ENCODE data around the gene LAX1.
"Not testable (repeated sequence)": the region's sequence is repeated elsewhere in the genome, so short reads cannot be mapped to it uniquely, and the experiment has no call there.

Gene LAX1

DNA sequence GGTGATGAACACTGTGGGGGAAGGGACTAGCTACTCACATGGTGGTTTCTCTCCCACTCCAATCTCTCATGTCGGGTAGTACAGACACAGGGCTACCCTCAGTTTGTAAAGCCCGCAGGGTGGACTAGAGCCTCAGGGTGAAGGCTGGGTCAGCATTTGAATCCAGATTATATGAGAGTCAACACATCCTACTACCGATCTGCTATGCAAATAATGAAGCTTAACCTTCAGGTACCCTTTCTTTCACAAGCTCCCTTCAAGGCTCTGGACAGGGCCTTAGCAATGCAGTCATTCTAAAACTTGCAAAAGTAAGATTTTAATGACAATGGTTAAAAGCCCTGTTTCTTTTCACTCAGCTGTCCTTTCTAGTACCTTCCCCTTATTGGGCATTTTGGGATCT, 25.0 kb downstream of the LAX1 start:
- peaks cover 12% of the 10 kb centered on the region for H3K27me3 Mint-ChIP-seq (ENCODE audit: low read depth, poor library complexity)
- no peak for DNase-seq
- TF ChIP-seq, protein P1, sequence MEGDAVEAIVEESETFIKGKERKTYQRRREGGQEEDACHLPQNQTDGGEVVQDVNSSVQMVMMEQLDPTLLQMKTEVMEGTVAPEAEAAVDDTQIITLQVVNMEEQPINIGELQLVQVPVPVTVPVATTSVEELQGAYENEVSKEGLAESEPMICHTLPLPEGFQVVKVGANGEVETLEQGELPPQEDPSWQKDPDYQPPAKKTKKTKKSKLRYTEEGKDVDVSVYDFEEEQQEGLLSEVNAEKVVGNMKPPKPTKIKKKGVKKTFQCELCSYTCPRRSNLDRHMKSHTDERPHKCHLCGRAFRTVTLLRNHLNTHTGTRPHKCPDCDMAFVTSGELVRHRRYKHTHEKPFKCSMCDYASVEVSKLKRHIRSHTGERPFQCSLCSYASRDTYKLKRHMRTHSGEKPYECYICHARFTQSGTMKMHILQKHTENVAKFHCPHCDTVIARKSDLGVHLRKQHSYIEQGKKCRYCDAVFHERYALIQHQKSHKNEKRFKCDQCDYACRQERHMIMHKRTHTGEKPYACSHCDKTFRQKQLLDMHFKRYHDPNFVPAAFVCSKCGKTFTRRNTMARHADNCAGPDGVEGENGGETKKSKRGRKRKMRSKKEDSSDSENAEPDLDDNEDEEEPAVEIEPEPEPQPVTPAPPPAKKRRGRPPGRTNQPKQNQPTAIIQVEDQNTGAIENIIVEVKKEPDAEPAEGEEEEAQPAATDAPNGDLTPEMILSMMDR (IDR thresholded peaks at IDR 0.05), result no peak
- no peak overlapping the region for H3K4me3 Mint-ChIP-seq
- H3K9me3 Mint-ChIP-seq, result peaks cover 14% of the 10 kb centered on the region
- H3K36me3 Mint-ChIP-seq (ENCODE audit: low read depth), result peaks cover 2% of the 10 kb centered on the region
- no peak overlapping the region for H3K27ac Mint-ChIP-seq
- peaks cover 3% of the 10 kb centered on the region for H3K4me1 Mint-ChIP-seq

DNA sequence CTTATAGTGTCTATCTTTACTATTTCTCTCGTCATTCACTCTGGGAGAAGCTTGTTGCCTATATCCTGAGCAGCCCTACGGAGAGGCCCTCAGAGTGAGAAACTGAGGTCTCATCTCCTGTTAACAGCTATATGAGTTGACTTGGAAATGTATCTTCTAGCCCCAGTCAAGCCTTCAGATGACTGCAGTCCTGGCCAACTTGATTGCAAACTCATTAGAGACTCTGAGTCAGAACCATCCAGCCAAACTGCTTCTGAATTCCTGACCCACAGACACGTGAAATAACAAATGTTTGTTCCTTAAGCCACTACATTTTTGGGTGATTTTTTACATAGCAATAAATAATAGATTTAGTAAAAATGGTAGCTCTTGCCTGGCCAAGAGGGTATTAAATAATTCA, 26.5 kb downstream of the LAX1 start:
- Mint-ChIP-seq H3K27me3 (ENCODE audit: low read depth, poor library complexity) (peaks cover 9% of the 10 kb centered on the region), H3K4me1 (peaks cover 14% of the 10 kb centered on the region), H3K4me3 (no peak overlapping the region), H3K27ac (no peak overlapping the region), H3K9me3 (peaks cover 14% of the 10 kb centered on the region), H3K36me3 (ENCODE audit: low read depth) (peaks cover 12% of the 10 kb centered on the region)
- DNase-seq, result no peak
- TF ChIP-seq, protein P1 (IDR thresholded peaks at IDR 0.05), result no peak

DNA sequence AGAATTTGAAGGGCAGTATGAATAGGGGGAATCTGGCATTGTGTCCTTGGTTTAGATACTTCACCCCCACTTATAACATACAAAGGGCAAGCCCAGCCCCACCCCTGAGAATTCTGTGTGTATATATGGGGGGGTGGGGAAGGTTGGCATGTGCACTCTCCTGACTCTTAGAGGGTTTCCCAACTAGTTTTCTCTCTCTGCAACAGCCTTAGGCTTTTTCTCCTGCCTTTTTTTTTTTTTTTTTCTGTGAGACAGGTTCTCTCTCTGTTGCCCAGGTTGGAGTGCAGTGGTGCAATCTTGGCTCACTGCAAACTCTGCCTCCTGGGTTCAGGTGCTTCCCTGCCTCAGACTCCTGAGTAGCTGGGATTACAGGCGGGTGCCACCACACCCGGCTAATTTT, 27.5 kb downstream of the LAX1 start:
- TF ChIP-seq, protein P1 (IDR thresholded peaks at IDR 0.05), result no peak
- Mint-ChIP-seq H3K36me3 (ENCODE audit: low read depth) (peaks cover 22% of the 10 kb centered on the region), H3K27ac (no peak overlapping the region), H3K9me3 (peaks cover 19% of the 10 kb centered on the region), H3K4me3 (no peak overlapping the region), H3K27me3 (ENCODE audit: low read depth, poor library complexity) (peaks cover 9% of the 10 kb centered on the region), H3K4me1 (peaks cover 24% of the 10 kb centered on the region)
- no peak for DNase-seq

DNA sequence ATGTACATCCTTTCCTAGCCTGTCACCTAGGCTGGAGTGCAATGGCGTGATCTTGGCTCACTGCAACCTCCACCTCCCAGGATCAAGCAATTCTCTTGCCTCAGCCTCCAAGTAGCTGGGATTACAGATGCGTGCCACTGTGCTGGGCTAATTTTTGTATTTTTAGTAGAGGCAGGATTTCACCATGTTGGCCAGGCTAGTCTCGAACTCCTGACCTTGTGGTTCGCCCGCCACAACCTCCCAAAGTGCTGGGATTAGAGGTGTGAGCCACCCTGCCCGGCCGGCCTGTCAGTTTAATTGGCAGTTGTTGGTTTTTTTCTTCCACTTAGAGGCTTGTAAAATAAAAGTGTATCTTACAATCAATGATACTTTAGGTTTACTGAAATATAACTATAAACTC, 28.6 kb downstream of the LAX1 start:
- H3K4me1 Mint-ChIP-seq, result peaks cover 29% of the 10 kb centered on the region
- peaks cover 29% of the 10 kb centered on the region for H3K9me3 Mint-ChIP-seq
- not testable (repeated sequence) for DNase-seq; H3K4me3 Mint-ChIP-seq; H3K27ac Mint-ChIP-seq; H3K27me3 Mint-ChIP-seq (ENCODE audit: low read depth, poor library complexity)
- peaks cover 33% of the 10 kb centered on the region for H3K36me3 Mint-ChIP-seq (ENCODE audit: low read depth)

DNA sequence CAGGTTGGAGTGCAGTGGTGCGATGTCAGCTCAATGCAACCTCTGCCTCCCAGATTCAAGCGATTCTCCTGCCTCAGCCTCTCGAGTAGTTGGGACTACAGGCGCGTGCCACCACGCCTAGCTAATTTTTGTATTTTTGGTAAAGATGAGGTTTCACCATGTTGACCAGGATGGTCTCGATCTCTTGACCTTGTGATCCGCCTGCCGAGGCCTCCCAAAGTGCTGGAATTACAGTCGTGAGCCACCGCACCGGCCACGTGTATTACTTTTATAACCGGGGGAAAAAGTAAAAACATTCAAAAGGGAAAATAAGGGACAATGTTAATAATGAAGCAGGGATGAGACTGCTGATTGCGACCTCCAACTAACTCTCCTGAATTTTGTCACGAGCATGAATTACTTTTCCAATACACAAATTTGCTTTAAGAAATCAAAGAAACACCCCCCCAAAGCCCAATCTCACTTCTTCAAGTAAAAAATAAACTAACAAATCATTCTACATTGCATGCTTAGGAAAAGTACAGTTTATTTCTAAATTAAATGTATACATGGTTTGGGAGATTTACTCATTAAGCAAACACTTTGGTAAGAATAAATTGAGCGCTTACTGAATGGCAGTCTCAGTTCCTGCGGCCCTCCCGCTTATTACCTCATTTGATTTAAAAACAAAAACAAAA, 29.9 kb downstream of the LAX1 start:
- peaks cover 29% of the 10 kb centered on the region for H3K4me1 Mint-ChIP-seq
- DNase-seq, result no peak
- H3K27me3 Mint-ChIP-seq (ENCODE audit: low read depth, poor library complexity), result peaks cover 2% of the 10 kb centered on the region
- peak overlapping the region; percentile 95 for H3K4me3 Mint-ChIP-seq
- TF ChIP-seq, protein P1 (IDR thresholded peaks at IDR 0.05), result no peak
- H3K36me3 Mint-ChIP-seq (ENCODE audit: low read depth), result peaks cover 46% of the 10 kb centered on the region
- peak overlapping the region; percentile 100 for H3K27ac Mint-ChIP-seq
- peaks cover 43% of the 10 kb centered on the region for H3K9me3 Mint-ChIP-seq

DNA sequence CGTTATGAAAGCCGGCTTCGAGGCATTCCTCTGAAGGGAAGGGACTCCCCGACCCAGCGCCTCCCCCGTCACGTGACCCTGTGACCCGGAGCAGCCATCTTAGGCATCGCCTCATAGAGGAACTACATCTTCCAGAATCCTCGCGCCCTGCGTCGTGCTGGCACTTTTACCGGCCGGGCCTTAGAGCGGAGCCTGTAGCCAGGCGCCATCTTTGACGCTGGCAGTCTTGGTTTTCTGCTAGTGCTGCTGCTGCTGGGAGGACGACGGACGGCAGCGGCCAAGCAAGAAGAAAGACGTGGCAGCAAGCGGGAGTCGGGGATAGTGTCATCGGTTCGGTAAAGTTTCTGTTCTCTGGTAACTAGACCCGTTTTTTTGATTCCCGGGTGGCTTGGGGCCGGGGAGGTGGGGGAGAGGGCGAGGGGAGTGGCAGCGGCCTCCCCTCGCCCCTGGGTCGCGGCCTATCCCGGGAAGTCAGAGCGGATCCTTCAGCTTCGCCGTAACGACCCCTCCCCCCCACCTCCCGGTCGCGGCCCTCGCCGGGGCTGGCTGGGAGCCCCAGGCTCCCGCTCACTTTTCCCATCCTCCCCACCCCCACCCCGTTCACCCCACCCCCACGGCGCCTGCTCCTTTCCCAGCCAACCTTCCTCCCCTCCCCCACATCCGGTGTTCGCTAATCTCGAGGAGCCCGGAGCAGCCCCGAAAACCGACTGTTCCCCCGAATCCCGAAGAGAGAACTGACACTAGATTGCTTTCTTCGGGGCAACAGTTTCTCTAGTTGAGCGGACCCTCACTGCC, 30.7 kb downstream of the LAX1 start, which contains the start of the genes ZBED6 and ZC3H11A:
ZBED6 (plus strand) TSS at position 183 of the 795 bp plus-strand sequence. CDS start 1,900 bp downstream, outside the sequence.
ZC3H11A (plus strand) TSS at position 183 of the 795 bp plus-strand sequence. CDS start 21,448 bp downstream, outside the sequence.
- H3K36me3 Mint-ChIP-seq (ENCODE audit: low read depth), result peaks cover 54% of the 10 kb centered on the region
- peaks cover 29% of the 10 kb centered on the region for H3K4me1 Mint-ChIP-seq
- peaks cover 2% of the 10 kb centered on the region for H3K27me3 Mint-ChIP-seq (ENCODE audit: low read depth, poor library complexity)
- H3K9me3 Mint-ChIP-seq, result peaks cover 47% of the 10 kb centered on the region
- H3K27ac Mint-ChIP-seq, result peak within 1 kb of the TSS; percentile 100
- peak within 1 kb of the TSS; percentile 95 for H3K4me3 Mint-ChIP-seq
- TF ChIP-seq, protein P1 (IDR thresholded peaks at IDR 0.05), result no peak
- peak; percentile 95 for DNase-seq
